DND-41 (cell line): ENCODE results near the gene SPPL3.

Experiments used
- ATAC-seq: fragments of 200-7000 bp; cut with Tn5 transposase; 3 replicates; pipeline ENCODE4 v1.9.1; 2021; ENCODE audit warnings: low read depth; ENCODE audit not compliant: insufficient read depth
- DNase-seq: peaks from one replicate; pipeline ENCODE4 v3.0.0-alpha.2; 2020
- H2AFZ ChIP-seq: 2 replicates; pipeline ENCODE4 v1.6.0; 2012; ENCODE audit warnings: low read depth, low read length
- H3K27ac ChIP-seq: 2 replicates; pipeline ENCODE4 v1.5.1; 2012; ENCODE audit warnings: low read length, inconsistent platforms
- H3K27me3 ChIP-seq: fragments of 200-600 bp; sonication (generic); 2 replicates; pipeline ENCODE4 v1.6.0; 2012; ENCODE audit warnings: low read length, mild to moderate bottlenecking, inconsistent platforms; ENCODE audit not compliant: insufficient read depth, poor library complexity
- H3K36me3 ChIP-seq: 2 replicates; pipeline ENCODE4 v1.5.1; 2012; ENCODE audit warnings: low read length, inconsistent platforms; ENCODE audit not compliant: insufficient read depth
- H3K4me1 ChIP-seq: 2 replicates; pipeline ENCODE4 v1.5.1; 2012; ENCODE audit warnings: mild to moderate bottlenecking, low read length; ENCODE audit not compliant: insufficient read depth
- H3K4me2 ChIP-seq: 2 replicates; pipeline ENCODE4 v1.6.0; 2012; ENCODE audit warnings: mild to moderate bottlenecking, moderate library complexity, low read length, inconsistent platforms; ENCODE audit not compliant: insufficient read depth
- H3K4me3 ChIP-seq, 2 experiments: fragments of 200-600 bp in 1 of 2; shearing (Covaris generic) in 1 of 2; 2 replicates each; pipeline ENCODE4 v1.5.1; 2012 to 2016; ENCODE audit warnings: inconsistent platforms in 2 of 2, low read length in 2 of 2, mild to moderate bottlenecking in 2 of 2, low read depth in 1 of 2, moderate library complexity in 1 of 2
- H3K79me2 ChIP-seq: 2 replicates; pipeline ENCODE4 v1.6.0; 2012; ENCODE audit warnings: low read length, inconsistent platforms; ENCODE audit not compliant: insufficient read depth
- H3K9ac ChIP-seq: 2 replicates; pipeline ENCODE4 v1.6.0; 2012; ENCODE audit warnings: low read depth, mild to moderate bottlenecking, inconsistent platforms, low read length, moderate library complexity
- H3K9me3 ChIP-seq: 2 replicates; pipeline ENCODE4 v1.5.1; 2012; ENCODE audit warnings: low read length, moderate library complexity, mild to moderate bottlenecking, inconsistent platforms; ENCODE audit not compliant: insufficient read depth, severe bottlenecking
- H4K20me1 ChIP-seq: 2 replicates; pipeline ENCODE4 v1.6.0; 2012; ENCODE audit warnings: low read length; ENCODE audit not compliant: insufficient read depth
- EZH2 ChIP-seq: IDR thresholded peaks from 3 replicates; pipeline ENCODE4 v1.6.1; 2012; ENCODE audit warnings: borderline replicate concordance, low read depth, mild to moderate bottlenecking, moderate library complexity, low read length, inconsistent platforms; ENCODE audit not compliant: severe bottlenecking
- TF ChIP-seq, protein P1 (sequence below): IDR thresholded peaks from 2 replicates; pipeline ENCODE4 v1.5.1; 2012; ENCODE audit warnings: borderline replicate concordance, low read length, moderate library complexity, mild to moderate bottlenecking; ENCODE audit not compliant: poor library complexity, severe bottlenecking; ENCODE audit errors: extremely low read depth

SPPL3 gene

DNA sequence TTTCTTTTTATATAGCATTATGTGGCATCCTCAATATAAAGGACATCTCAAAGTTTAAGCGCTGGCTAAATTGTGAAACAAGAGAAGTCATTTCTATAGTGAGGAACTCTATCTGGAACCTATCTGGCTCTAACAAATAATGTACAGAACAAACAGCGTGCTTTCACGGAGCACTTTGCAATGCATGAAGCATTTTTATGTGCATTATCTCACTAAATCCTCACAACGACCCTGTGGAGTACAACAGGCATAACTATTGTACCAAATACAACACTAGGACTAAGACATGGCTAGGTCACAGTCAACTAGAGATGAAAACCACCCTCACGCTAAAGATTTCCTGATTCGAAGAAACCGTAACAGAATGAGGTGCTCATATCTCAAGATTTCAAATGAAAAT is 8.6 kb downstream of the SPPL3 start:
- H3K4me3 ChIP-seq: no peak overlapping the region
- ATAC-seq (no peak), DNase-seq (no peak)
- H3K4me2 ChIP-seq: no peak overlapping the region
- no peaks in the 10 kb centered on the region for H3K4me1 ChIP-seq
- peaks cover 96% of the 10 kb centered on the region for H3K79me2 ChIP-seq
- no peak overlapping the region for H3K27ac ChIP-seq
- H4K20me1 ChIP-seq: peaks cover 42% of the 10 kb centered on the region
- no peaks in the 10 kb centered on the region for H3K27me3 ChIP-seq
- H2AFZ ChIP-seq: no peak overlapping the region
- H3K9me3 ChIP-seq: no peaks in the 10 kb centered on the region
- no peak for TF ChIP-seq EZH2
- peaks cover 28% of the 10 kb centered on the region for H3K36me3 ChIP-seq
- H3K9ac ChIP-seq: no peak overlapping the region

DNA sequence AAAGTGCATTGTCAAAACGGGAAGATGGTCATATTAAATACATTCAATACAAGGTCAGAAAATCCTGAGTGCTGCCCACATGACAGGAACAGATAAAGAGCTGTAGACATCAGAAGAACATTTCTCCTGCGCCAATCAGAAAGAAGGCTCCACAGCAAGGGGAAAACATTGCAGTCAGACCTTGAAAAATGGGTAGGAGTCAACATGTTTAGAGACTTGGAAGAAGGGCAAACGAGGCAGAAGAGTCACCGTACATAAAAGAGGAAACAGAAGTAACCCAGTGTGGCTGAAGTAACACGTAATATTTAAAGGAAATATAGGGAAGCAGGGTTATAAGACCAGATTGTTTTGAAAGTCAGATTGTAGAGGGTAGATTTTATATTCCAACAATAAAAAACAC is 11.9 kb downstream of the SPPL3 start:
- H2AFZ ChIP-seq: no peak overlapping the region
- no peak overlapping the region for H3K9ac ChIP-seq
- no peak overlapping the region for H3K27ac ChIP-seq
- no peaks in the 10 kb centered on the region for H3K27me3 ChIP-seq
- H3K4me2 ChIP-seq: no peak overlapping the region
- no peak for ATAC-seq
- DNase-seq: no peak
- H3K79me2 ChIP-seq: peaks cover 96% of the 10 kb centered on the region
- peaks cover 3% of the 10 kb centered on the region; the same call in 1 of the 2 replicates for H3K4me1 ChIP-seq
- no peaks in the 10 kb centered on the region for H3K9me3 ChIP-seq
- TF ChIP-seq, protein P1, sequence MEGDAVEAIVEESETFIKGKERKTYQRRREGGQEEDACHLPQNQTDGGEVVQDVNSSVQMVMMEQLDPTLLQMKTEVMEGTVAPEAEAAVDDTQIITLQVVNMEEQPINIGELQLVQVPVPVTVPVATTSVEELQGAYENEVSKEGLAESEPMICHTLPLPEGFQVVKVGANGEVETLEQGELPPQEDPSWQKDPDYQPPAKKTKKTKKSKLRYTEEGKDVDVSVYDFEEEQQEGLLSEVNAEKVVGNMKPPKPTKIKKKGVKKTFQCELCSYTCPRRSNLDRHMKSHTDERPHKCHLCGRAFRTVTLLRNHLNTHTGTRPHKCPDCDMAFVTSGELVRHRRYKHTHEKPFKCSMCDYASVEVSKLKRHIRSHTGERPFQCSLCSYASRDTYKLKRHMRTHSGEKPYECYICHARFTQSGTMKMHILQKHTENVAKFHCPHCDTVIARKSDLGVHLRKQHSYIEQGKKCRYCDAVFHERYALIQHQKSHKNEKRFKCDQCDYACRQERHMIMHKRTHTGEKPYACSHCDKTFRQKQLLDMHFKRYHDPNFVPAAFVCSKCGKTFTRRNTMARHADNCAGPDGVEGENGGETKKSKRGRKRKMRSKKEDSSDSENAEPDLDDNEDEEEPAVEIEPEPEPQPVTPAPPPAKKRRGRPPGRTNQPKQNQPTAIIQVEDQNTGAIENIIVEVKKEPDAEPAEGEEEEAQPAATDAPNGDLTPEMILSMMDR: no peak
- TF ChIP-seq EZH2: no peak
- peaks cover 49% of the 10 kb centered on the region for H4K20me1 ChIP-seq
- peaks cover 15% of the 10 kb centered on the region for H3K36me3 ChIP-seq
- no peak overlapping the region for H3K4me3 ChIP-seq

DNA sequence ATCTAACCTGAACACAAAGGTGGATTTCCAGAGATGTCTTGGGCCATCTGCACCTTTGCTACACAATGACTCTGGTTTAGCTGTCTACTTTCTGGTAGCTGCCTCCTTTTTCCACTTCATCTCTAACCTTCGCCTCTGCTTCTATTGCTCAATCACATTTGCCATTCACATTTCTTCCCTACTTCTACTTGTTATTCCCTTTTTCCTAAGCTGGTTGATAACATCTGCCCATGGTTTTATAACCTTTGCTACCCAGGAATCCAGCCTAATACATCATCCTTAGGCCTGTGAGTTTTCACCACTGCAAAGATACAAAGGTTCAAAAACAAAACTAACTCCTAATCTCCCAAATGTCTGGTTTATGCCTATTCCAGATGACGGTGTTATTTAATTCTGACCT is 13.2 kb downstream of the SPPL3 start:
- TF ChIP-seq, protein P1: no peak
- TF ChIP-seq EZH2: no peak

DNA sequence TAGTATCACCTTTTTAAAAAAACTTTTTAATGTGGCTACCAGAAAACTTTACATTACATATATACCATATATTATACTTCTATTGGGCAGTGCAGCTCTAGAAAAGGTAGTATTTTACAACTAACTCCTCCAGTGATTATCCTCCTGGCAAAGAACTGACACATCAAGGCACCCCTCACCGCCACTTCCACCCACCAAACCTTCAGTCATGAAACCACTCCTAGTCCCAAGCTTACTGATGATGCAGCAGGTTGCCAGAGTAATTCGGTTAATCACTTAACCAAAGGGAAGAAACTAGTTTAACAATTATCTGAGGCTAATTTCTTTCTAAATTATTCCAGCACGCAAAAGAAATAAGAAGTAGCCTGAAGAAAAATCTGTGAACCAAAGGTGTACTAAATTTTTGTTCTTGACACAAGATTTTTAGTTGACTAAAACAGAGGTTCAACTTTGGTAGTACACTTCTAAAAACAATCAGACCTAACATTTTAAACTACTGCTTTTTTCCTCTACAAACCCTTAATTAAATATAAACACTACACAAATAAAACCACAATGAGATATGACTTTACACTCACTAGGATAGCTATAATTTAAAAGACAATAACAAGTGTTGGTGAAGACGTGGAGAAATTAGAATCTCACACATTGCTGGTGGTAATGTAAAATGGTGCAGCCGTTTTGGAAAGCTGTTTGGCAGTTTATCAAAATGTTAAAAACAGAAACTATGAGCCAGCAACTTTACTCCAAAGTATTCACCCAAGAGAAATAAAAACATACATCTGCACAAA is 16.7 kb downstream of the SPPL3 start:
- Histone ChIP-seq H2AFZ (no peak overlapping the region), H3K4me2 (no peak overlapping the region), H3K36me3 (0 out of 2 replicates have a peak, but pooled peaks cover 2% of the 10 kb centered on the region), H3K27ac (no peak overlapping the region), H3K27me3 (no peaks in the 10 kb centered on the region), H4K20me1 (peaks cover 50% of the 10 kb centered on the region), H3K4me1 (peaks cover 10% of the 10 kb centered on the region; the same call in 1 of the 2 replicates), H3K9me3 (no peaks in the 10 kb centered on the region), H3K79me2 (peaks cover 98% of the 10 kb centered on the region), H3K9ac (no peak overlapping the region), H3K4me3 (no peak overlapping the region)
- ATAC-seq (no peak), DNase-seq (no peak)
- no peak for TF ChIP-seq EZH2
- TF ChIP-seq, protein P1: no peak

More for the DNA sequence above, 13.2 kb downstream of the SPPL3 start:
- Histone ChIP-seq H3K4me1 (peaks cover 10% of the 10 kb centered on the region; the same call in 1 of the 2 replicates), H4K20me1 (peaks cover 56% of the 10 kb centered on the region), H3K36me3 (peaks cover 15% of the 10 kb centered on the region), H3K9ac (no peak overlapping the region), H3K79me2 (peaks cover 96% of the 10 kb centered on the region), H3K27ac (no peak overlapping the region), H2AFZ (no peak overlapping the region), H3K4me3 (no peak overlapping the region), H3K4me2 (no peak overlapping the region), H3K9me3 (no peaks in the 10 kb centered on the region), H3K27me3 (no peaks in the 10 kb centered on the region)
- DNase-seq (no peak), ATAC-seq (no peak)
